CD4-positive, alpha-beta memory T cell (primary cell): Measurements from ENCODE around the gene SLC35F3. TPM values are rescaled to one million over a fixed set of nuclear protein-coding genes. Genes with fewer than 3 reads are reported as not detected.

ENCODE experiments used
- CTCF ChIA-PET: fragments of 350-600 bp; sonication (Branson Sonifier 250); formaldehyde crosslinking; loops from one replicate; lab custom pipeline; 2021; ENCODE audit warnings: inconsistent platforms; ENCODE audit not compliant: partially characterized antibody; lab: Charles Lee
- POLR2A ChIA-PET: fragments of 350-600 bp; sonication (Branson Sonifier 250); formaldehyde crosslinking; loops from one replicate; lab custom pipeline; 2021; ENCODE audit not compliant: partially characterized antibody; lab: Charles Lee
- DNase-seq, 5 donors: peaks; one replicate each; pipeline versions ENCODE4 v3.0.0 to v3.0.0-alpha.2; 2020 to 2022; ENCODE audit warnings: mixed read lengths in 1 of 5
- H3K27ac ChIP-seq: one replicate; pipeline ENCODE4 v1.7.0; 2013; ENCODE audit warnings: low read depth, low read length
- H3K27me3 ChIP-seq: 2 replicates; pipeline ENCODE4 v1.7.0; 2013; ENCODE audit warnings: mild to moderate bottlenecking, low read length, moderate library complexity; ENCODE audit not compliant: insufficient read depth
- H3K36me3 ChIP-seq: 2 replicates; pipeline ENCODE4 v1.7.0; 2013; ENCODE audit warnings: mild to moderate bottlenecking, low read length, moderate library complexity; ENCODE audit not compliant: insufficient read depth
- H3K4me1 ChIP-seq: 2 replicates; pipeline ENCODE4 v1.7.0; 2013; ENCODE audit warnings: mild to moderate bottlenecking, low read length, moderate library complexity; ENCODE audit not compliant: insufficient read depth
- H3K4me3 ChIP-seq, 2 donors: one replicate each; pipeline ENCODE4 v1.7.0; 2013; ENCODE audit warnings: low read length in 2 of 2, mild to moderate bottlenecking in 1 of 2
- H3K9me3 ChIP-seq, 2 donors: one replicate each; pipeline ENCODE4 v1.7.0; 2013; ENCODE audit warnings: low read length in 2 of 2, control low read depth in 1 of 2; ENCODE audit not compliant: control insufficient read depth in 1 of 2
- H3K27ac Mint-ChIP-seq, 7 donors: one replicate each; pipeline ENCODE4 v1.8.0; 2020 to 2021; ENCODE audit warnings: mixed read lengths in 7 of 7, mild to moderate bottlenecking in 6 of 7, inconsistent platforms in 3 of 7, moderate library complexity in 3 of 7
- H3K27me3 Mint-ChIP-seq, 2 donors: one replicate each; pipeline ENCODE4 v1.8.0; 2020 to 2021; ENCODE audit warnings: mixed read lengths in 2 of 2
- H3K36me3 Mint-ChIP-seq, 2 donors: one replicate each; pipeline ENCODE4 v1.8.0; 2020 to 2021; ENCODE audit warnings: mixed read lengths in 2 of 2, inconsistent platforms in 1 of 2, mild to moderate bottlenecking in 1 of 2
- H3K4me1 Mint-ChIP-seq, 4 donors: one replicate each; pipeline ENCODE4 v1.8.0; 2020 to 2021; ENCODE audit warnings: mixed read lengths in 4 of 4, mild to moderate bottlenecking in 1 of 4
- H3K4me3 Mint-ChIP-seq, 8 donors: one replicate each; pipeline ENCODE4 v1.8.0; 2020 to 2021; ENCODE audit warnings: mixed read lengths in 8 of 8, mild to moderate bottlenecking in 7 of 8, moderate library complexity in 6 of 8, inconsistent platforms in 3 of 8
- H3K9me3 Mint-ChIP-seq, 8 donors: one replicate each; pipeline ENCODE4 v1.8.0; 2020 to 2021; ENCODE audit warnings: mixed read lengths in 8 of 8, mild to moderate bottlenecking in 5 of 8, inconsistent platforms in 3 of 8, moderate library complexity in 1 of 8
- intact Hi-C: fragments of 100-400 bp; cut with micrococcal nuclease; formaldehyde crosslinking; loops from one replicate; pipeline ENCODE4 v1.15.1; 2023
- polyA plus RNA-seq, 2 donors: library from polyadenylated mRNA; unstranded; fragments of 300-500 nt; fragmentation: Illumina TruSeq; gene quantifications; one replicate each; pipeline ENCODE4 v1.2.3, GENCODE V29; 2021
- total RNA-seq, 2 experiments: library from RNA; stranded (reverse); gene quantifications; one replicate each; pipeline ENCODE4 v1.2.3, GENCODE V29; 2021

Gene SLC35F3
- total and polyA plus RNA-seq, 4 experiments from 2014 or later: 0.12 to 0.84 TPM; not detected in 2

DNA sequence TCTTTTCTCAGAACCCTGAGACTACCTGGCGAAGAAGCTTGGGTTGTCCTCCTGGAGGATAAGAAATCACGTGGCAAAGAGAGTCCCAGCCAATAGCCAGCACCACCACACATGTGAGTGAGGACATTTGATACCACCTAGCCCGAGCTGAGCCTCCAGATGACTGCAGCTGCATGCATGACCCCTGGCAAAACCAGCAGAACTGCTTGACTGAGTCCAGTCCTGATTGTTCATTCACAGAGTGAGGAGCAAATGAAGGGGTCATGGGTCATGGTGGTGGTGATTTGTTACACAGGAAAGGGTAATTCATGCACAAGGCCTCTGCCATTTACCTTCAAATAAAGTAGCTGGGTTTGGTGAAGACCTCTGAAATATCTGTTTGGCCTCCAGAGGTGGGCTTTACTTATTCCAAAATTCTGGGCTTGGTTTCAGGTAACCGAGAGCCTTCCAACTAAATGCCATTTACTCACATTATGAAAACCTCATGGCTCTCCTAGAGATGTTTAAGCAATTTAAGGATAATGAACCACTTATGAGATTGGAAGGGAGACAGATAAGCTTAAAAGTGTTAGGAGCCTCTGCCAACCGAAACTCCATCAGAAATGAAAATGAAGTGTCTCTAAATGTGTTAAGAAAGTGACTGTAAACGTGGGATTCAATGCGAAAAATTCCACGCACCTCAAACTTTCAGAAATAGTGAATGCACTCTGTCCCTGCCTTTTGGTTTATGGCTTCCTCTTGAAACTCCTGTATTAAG lies 163.3 kb downstream of the SLC35F3 start:
- CTCF ChIA-PET: interaction anchor here (0.7 to 3.4 kb wide), 4 partner anchors 8 to 763 kb away, joined by 3 to 29 read pairs (median 12); no protein-coding TSS in a partner anchor
- Histone ChIP-seq H3K9me3 (no peaks in the 10 kb centered on the region), H3K36me3 (no peaks in the 10 kb centered on the region), H3K4me1 (no peaks in the 10 kb centered on the region), H3K4me3 (no peak overlapping the region), H3K27ac (no peak overlapping the region), H3K27me3 (no peaks in the 10 kb centered on the region)
- no peak for DNase-seq
- H3K4me3 Mint-ChIP-seq: no peak overlapping the region
- no peak overlapping the region for H3K27ac Mint-ChIP-seq
- peaks cover 0 to 8% (median 3%) of the 10 kb centered on the region in 4 donors for H3K4me1 Mint-ChIP-seq
- H3K9me3 Mint-ChIP-seq: no peaks in the 10 kb centered on the region
- H3K27me3 Mint-ChIP-seq: peaks cover 9 to 11% of the 10 kb centered on the region in 2 donors
- no peaks in the 10 kb centered on the region for H3K36me3 Mint-ChIP-seq
- POLR2A ChIA-PET: no interaction called here
- intact Hi-C loops: loop anchor here (5.0 kb wide), 1 partner anchor 625 kb away; no protein-coding TSS in a partner anchor

DNA sequence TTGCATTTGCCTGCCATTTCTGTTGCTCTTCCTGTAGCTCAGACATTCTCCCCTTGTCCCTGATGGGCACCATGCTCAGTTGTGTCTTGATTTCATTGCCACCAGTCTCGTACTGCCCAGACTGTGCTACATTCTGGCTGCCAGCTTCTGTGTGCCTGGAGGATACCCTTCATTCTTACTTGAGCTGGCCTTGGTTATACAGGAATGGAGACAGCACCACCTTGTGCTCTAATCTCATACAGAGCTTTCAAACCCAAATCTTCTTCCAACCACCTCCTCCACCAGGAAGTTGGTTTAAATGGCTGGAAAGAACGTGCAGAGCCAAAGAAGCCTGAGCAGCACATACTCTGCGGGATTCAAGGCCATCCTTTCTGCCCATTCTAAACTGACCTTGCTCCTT lies 165.3 kb downstream of the SLC35F3 start:
- no peaks in the 10 kb centered on the region for H3K36me3 Mint-ChIP-seq
- H3K27me3 Mint-ChIP-seq: peaks cover 16 to 19% of the 10 kb centered on the region in 2 donors
- no peak overlapping the region for H3K4me3 Mint-ChIP-seq
- ChIA-PET CTCF (no interaction called here), POLR2A (no interaction called here)
- DNase-seq: no peak
- H3K27ac Mint-ChIP-seq: peak overlapping the region in 1 of 7 donors; percentile 17
- H3K9me3 Mint-ChIP-seq: peaks cover 0 to 4% (median 0%) of the 10 kb centered on the region in 8 donors
- intact Hi-C loops: loop anchor here (5.0 kb wide), 1 partner anchor 627 kb away; no protein-coding TSS in a partner anchor
- peaks cover 0 to 8% (median 3%) of the 10 kb centered on the region in 4 donors for H3K4me1 Mint-ChIP-seq
- no peaks in the 10 kb centered on the region for H3K4me1 ChIP-seq
- H3K27ac ChIP-seq: no peak overlapping the region
- no peaks in the 10 kb centered on the region for H3K9me3 ChIP-seq
- no peaks in the 10 kb centered on the region for H3K27me3 ChIP-seq
- H3K36me3 ChIP-seq: no peaks in the 10 kb centered on the region
- no peak overlapping the region for H3K4me3 ChIP-seq

GRCh38 chr1:234072793-234073192 lies 168.3 kb downstream of the SLC35F3 start:
- Mint-ChIP-seq H3K4me1 (no peaks in the 10 kb centered on the region), H3K27me3 (peaks cover 12 to 15% of the 10 kb centered on the region in 2 donors), H3K36me3 (no peaks in the 10 kb centered on the region), H3K4me3 (no peak overlapping the region), H3K9me3 (peaks cover 0 to 4% (median 0%) of the 10 kb centered on the region in 8 donors), H3K27ac (no peak overlapping the region)
- no peak overlapping the region for H3K4me3 ChIP-seq
- no peaks in the 10 kb centered on the region for H3K9me3 ChIP-seq
- POLR2A ChIA-PET: no interaction called here
- no peak for DNase-seq
- H3K36me3 ChIP-seq: no peaks in the 10 kb centered on the region
- CTCF ChIA-PET: no interaction called here
- no peaks in the 10 kb centered on the region for H3K4me1 ChIP-seq
- intact Hi-C loops: no loop called here
- H3K27ac ChIP-seq: no peak overlapping the region
- H3K27me3 ChIP-seq: no peaks in the 10 kb centered on the region

DNA sequence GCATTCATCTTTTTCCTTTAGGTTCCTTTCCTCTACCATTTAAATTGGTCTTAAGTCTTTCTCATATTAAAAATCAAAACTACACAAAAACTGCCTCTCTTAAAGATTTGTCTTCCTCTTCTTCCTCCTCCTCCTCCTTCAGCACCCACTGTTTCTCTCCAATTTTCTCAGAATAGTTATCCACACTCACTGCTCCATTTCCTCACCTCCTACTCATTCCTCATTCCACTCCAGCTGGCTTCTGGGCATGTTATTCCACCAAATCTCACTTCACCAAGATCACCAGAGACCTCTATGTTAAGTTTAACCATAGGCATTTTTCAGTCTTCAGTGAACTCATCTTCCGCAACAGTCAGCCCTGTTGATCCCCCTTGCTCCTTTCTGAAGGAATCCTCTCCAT lies 173.7 kb downstream of the SLC35F3 start:
- H3K27me3 ChIP-seq: no peaks in the 10 kb centered on the region
- no peaks in the 10 kb centered on the region for H3K9me3 ChIP-seq
- no peak for DNase-seq
- no peak overlapping the region for H3K4me3 Mint-ChIP-seq
- H3K36me3 ChIP-seq: no peaks in the 10 kb centered on the region
- H3K36me3 Mint-ChIP-seq: no peaks in the 10 kb centered on the region
- H3K4me3 ChIP-seq: no peak overlapping the region
- H3K4me1 Mint-ChIP-seq: no peaks in the 10 kb centered on the region
- peaks cover 0 to 5% (median under 1%) of the 10 kb centered on the region in 8 donors for H3K9me3 Mint-ChIP-seq
- ChIA-PET POLR2A (no interaction called here), CTCF (interaction anchor here (2.2 kb wide), 1 partner anchor 12 kb away, joined by 7 read pairs; no protein-coding TSS in a partner anchor)
- no peaks in the 10 kb centered on the region for H3K4me1 ChIP-seq
- peaks cover 18 to 22% of the 10 kb centered on the region in 2 donors for H3K27me3 Mint-ChIP-seq
- H3K27ac ChIP-seq: no peak overlapping the region
- intact Hi-C loops: no loop called here
- peak overlapping the region in 1 of 7 donors; percentile 9 for H3K27ac Mint-ChIP-seq

GRCh38 chr1:234079896-234080295 lies 175.4 kb downstream of the SLC35F3 start:
- CTCF ChIA-PET: interaction anchor here (2.2 kb wide), 1 partner anchor 14 kb away, joined by 7 read pairs; no protein-coding TSS in a partner anchor

GRCh38 chr1:234083460-234083859 lies 179.0 kb downstream of the SLC35F3 start:
- H3K27ac ChIP-seq: no peak overlapping the region
- no peak overlapping the region for H3K4me3 ChIP-seq
- Mint-ChIP-seq H3K9me3 (peaks cover 0 to 5% (median 0%) of the 10 kb centered on the region in 8 donors), H3K4me1 (no peaks in the 10 kb centered on the region), H3K27ac (no peak overlapping the region), H3K27me3 (peaks cover 15 to 18% of the 10 kb centered on the region in 2 donors), H3K4me3 (no peak overlapping the region), H3K36me3 (no peaks in the 10 kb centered on the region)
- POLR2A ChIA-PET: no interaction called here
- CTCF ChIA-PET: interaction anchor here (0.7 to 0.9 kb wide), 2 partner anchors 17 to 92 kb away, joined by 3 read pairs; no protein-coding TSS in a partner anchor
- no peaks in the 10 kb centered on the region for H3K4me1 ChIP-seq
- DNase-seq: no peak
- no peaks in the 10 kb centered on the region for H3K9me3 ChIP-seq
- H3K27me3 ChIP-seq: no peaks in the 10 kb centered on the region
- intact Hi-C loops: no loop called here
- H3K36me3 ChIP-seq: no peaks in the 10 kb centered on the region

More at GRCh38 chr1:234079896-234080295, 175.4 kb downstream of the SLC35F3 start:
- H3K9me3 ChIP-seq: no peaks in the 10 kb centered on the region
- H3K4me3 Mint-ChIP-seq: no peak overlapping the region
- no peaks in the 10 kb centered on the region for H3K4me1 ChIP-seq
- no peaks in the 10 kb centered on the region for H3K4me1 Mint-ChIP-seq
- no peaks in the 10 kb centered on the region for H3K36me3 ChIP-seq
- H3K9me3 Mint-ChIP-seq: peaks cover 0 to 5% (median 0%) of the 10 kb centered on the region in 8 donors
- no peak overlapping the region for H3K27ac ChIP-seq
- intact Hi-C loops: no loop called here
- no peaks in the 10 kb centered on the region for H3K36me3 Mint-ChIP-seq
- no peak overlapping the region for H3K4me3 ChIP-seq
- POLR2A ChIA-PET: no interaction called here
- DNase-seq: no peak
- peaks cover 11 to 16% of the 10 kb centered on the region in 2 donors for H3K27me3 Mint-ChIP-seq
- H3K27me3 ChIP-seq: no peaks in the 10 kb centered on the region
- H3K27ac Mint-ChIP-seq: no peak overlapping the region

GRCh38 chr1:234089396-234089795 lies 184.9 kb downstream of the SLC35F3 start:
- Histone ChIP-seq H3K36me3 (no peaks in the 10 kb centered on the region), H3K9me3 (no peaks in the 10 kb centered on the region), H3K27me3 (no peaks in the 10 kb centered on the region), H3K4me1 (no peaks in the 10 kb centered on the region), H3K4me3 (no peak overlapping the region), H3K27ac (no peak overlapping the region)
- intact Hi-C loops: no loop called here
- Mint-ChIP-seq H3K27me3 (peaks cover 20 to 28% of the 10 kb centered on the region in 2 donors), H3K27ac (no peak overlapping the region), H3K4me1 (no peaks in the 10 kb centered on the region), H3K9me3 (peaks cover 0 to 9% (median 0%) of the 10 kb centered on the region in 8 donors), H3K4me3 (no peak overlapping the region), H3K36me3 (no peaks in the 10 kb centered on the region)
- CTCF ChIA-PET: no interaction called here
- DNase-seq: no peak
- POLR2A ChIA-PET: no interaction called here
